ENCODE data around the gene CDH22. TPM values are rescaled to one million over a fixed set of nuclear protein-coding genes. Genes with fewer than 3 reads are reported as not detected.

Gene CDH22
- total RNA-seq, 4 donors from 2014 or later: 0.26 to 1.2 (median 0.35) TPM

- peaks cover 10 to 19% of the 10 kb centered on the region in 2 donors for H3K4me1 ChIP-seq
- H3K27me3 ChIP-seq: no peaks in the 10 kb centered on the region
- intact Hi-C loops (cut with DNase I; ENCODE audit: low total_unique reads): no loop called here
- ATAC-seq (no peak), DNase-seq (no peak)
- TF ChIP-seq POLR2A (IDR thresholded peaks at IDR 0.05) (no peak), CTCF (IDR thresholded peaks at IDR 0.05 in 4 of 5, conservative IDR thresholded peaks at IDR 0.05 in 1 of 5) (no peak)
- H3K36me3 ChIP-seq: no peaks in the 10 kb centered on the region
- no peak overlapping the region for H3K4me3 ChIP-seq
- no peak overlapping the region for H3K27ac ChIP-seq
- no peaks in the 10 kb centered on the region for H3K9me3 ChIP-seq
- in situ Hi-C loops (cut with MboI; ENCODE audit: low sequenced_read_pairs in 4 of 4): loop anchor here in 1 of 4 donors (10.0 kb wide), 1 partner anchor 123 kb away; no protein-coding TSS in a partner anchor
These were observed 50.4 kb downstream of the CDH22 start for GRCh38 chr20:46257887-46258286.

GRCh38 chr20:46256293-46256692, 52.0 kb downstream of the CDH22 start:
- H3K4me1 ChIP-seq: peaks cover 5 to 16% of the 10 kb centered on the region in 2 donors
- ATAC-seq (no peak), DNase-seq (no peak)
- H3K27me3 ChIP-seq: peaks cover 11 to 13% (median 12%) of the 10 kb centered on the region in 3 donors
- no peak overlapping the region for H3K27ac ChIP-seq
- no peaks in the 10 kb centered on the region for H3K36me3 ChIP-seq
- in situ Hi-C loops (cut with MboI; ENCODE audit: low sequenced_read_pairs in 4 of 4): loop anchor here in 1 of 4 donors (10.0 kb wide), 1 partner anchor 121 kb away; no protein-coding TSS in a partner anchor
- intact Hi-C loops (cut with DNase I; ENCODE audit: low total_unique reads): no loop called here
- TF ChIP-seq CTCF (IDR thresholded peaks at IDR 0.05 in 4 of 5, conservative IDR thresholded peaks at IDR 0.05 in 1 of 5) (no peak), POLR2A (IDR thresholded peaks at IDR 0.05) (no peak)
- no peak overlapping the region for H3K4me3 ChIP-seq
- H3K9me3 ChIP-seq: no peaks in the 10 kb centered on the region

- in situ Hi-C loops (cut with MboI; ENCODE audit: low sequenced_read_pairs in 4 of 4): loop anchor here in 1 of 4 donors (10.0 kb wide), 1 partner anchor 121 kb away; no protein-coding TSS in a partner anchor
- no peaks in the 10 kb centered on the region for H3K36me3 ChIP-seq
- intact Hi-C loops (cut with DNase I; ENCODE audit: low total_unique reads): no loop called here
These were observed 52.7 kb downstream of the CDH22 start for GRCh38 chr20:46255440-46256104.

GRCh38 chr20:46253391-46253790, 54.9 kb downstream of the CDH22 start:
- Histone ChIP-seq H3K36me3 (no peaks in the 10 kb centered on the region), H3K9me3 (no peaks in the 10 kb centered on the region), H3K4me3 (no peak overlapping the region), H3K4me1 (no peaks in the 10 kb centered on the region), H3K27ac (no peak overlapping the region), H3K27me3 (peaks cover 27 to 36% (median 31%) of the 10 kb centered on the region in 3 donors)
- ATAC-seq (peak; percentile 71 to 79), DNase-seq (peak; percentile 24 to 60)
- TF ChIP-seq CTCF (IDR thresholded peaks at IDR 0.05 in 4 of 5, conservative IDR thresholded peaks at IDR 0.05 in 1 of 5): peak in 3 of 5 experiments; percentile 26 to 53 (median 47)
- no peak for TF ChIP-seq POLR2A (IDR thresholded peaks at IDR 0.05)
- intact Hi-C loops (cut with DNase I; ENCODE audit: low total_unique reads) (loop anchor here (2.0 kb wide), 1 partner anchor 121 kb away; no protein-coding TSS in a partner anchor), in situ Hi-C loops (cut with MboI; ENCODE audit: low sequenced_read_pairs in 4 of 4) (loop anchor here in 1 of 4 donors (10.0 kb wide), 1 partner anchor 119 kb away; no protein-coding TSS in a partner anchor)

More at GRCh38 chr20:46255440-46256104, 52.7 kb downstream of the CDH22 start:
- no peak for TF ChIP-seq POLR2A (IDR thresholded peaks at IDR 0.05)
- TF ChIP-seq CTCF (IDR thresholded peaks at IDR 0.05 in 4 of 5, conservative IDR thresholded peaks at IDR 0.05 in 1 of 5): no peak
- peak; percentile 32 to 87 for DNase-seq
- H3K27me3 ChIP-seq: peaks cover 18 to 21% (median 18%) of the 10 kb centered on the region in 3 donors
- ATAC-seq: peak in 1 of 2 donors; percentile 64
- peaks cover 0 to 9% of the 10 kb centered on the region in 2 donors for H3K4me1 ChIP-seq
- no peaks in the 10 kb centered on the region for H3K9me3 ChIP-seq
- no peak overlapping the region for H3K4me3 ChIP-seq
- no peak overlapping the region for H3K27ac ChIP-seq
